ENCODE results near the gene RBCK1. TPM values are rescaled to one million over a fixed set of nuclear protein-coding genes. Genes with fewer than 3 reads are reported as not detected.

The RBCK1 gene
- total and polyA plus RNA-seq, 9 of the 15 experiments (the other 6 are each of a cell fraction or from before 2014, with no cell fraction given), result 5.9 to 59.3 (median 26.5) TPM

DNA sequence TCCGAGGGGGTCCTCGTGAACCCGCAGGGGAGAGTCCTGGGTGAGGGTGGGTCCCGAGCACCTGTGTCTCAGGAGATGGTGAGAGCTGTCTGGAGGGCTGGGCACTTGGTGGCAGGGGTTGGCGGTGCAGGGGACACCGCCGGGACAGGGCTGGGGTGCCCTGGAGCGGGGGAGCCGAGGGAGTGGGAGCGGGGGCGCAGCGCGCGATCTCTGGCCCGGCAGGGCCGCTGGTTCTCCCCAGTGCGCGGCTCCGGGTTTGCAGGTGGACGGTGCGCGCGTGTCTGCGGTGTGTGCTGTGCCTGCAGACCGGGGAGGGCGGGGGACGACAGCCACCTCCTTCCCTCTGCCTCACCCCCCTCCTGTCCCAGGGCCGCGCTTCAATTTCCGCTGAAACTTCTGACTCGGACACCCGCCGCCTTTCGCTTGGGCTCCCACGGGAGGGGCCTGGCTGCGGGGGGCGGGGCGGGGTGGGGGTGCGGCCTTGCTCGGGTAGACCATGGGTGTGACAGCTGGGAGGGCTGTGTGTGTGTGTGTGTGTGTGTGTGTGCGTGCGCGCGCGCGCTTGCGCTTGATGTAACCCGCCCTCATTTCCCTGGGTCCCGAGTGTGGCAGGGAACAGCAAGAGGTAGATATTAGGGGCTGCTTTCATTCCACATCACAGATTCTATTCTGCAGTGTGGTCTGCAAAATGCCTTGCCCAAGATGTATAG, 26.4 kb upstream of the RBCK1 start:
- peaks cover 25 to 26% of the 10 kb centered on the region in 2 experiments; a peak in 4 of 5 replicates for H3K4me1 ChIP-seq (replicated peaks in 1 of 2; ENCODE audit: control insufficient read depth in 2 of 2, insufficient read depth in 2 of 2, low read length in 2 of 2)
- peak overlapping the region; percentile 96 to 97; a peak in 3 of 4 replicates for H3K9ac ChIP-seq (ENCODE audit: insufficient read depth in 1 of 2, low read depth in 2 of 2, low read length in 2 of 2)
- DNase-seq (ENCODE audit: extremely low read depth in 1 of 4, low spot score in 3 of 4), result peak; percentile 71 to 88 (median 77)
- 0% methylated on average over 5 of the region's 49 CpGs for whole genome bisulfite sequencing (ENCODE audit: insufficient coverage, low coverage, missing lambda C conversion rate)
- H4K20me1 ChIP-seq (replicated peaks; ENCODE audit: control insufficient read depth, insufficient read depth, low read length), result peaks cover 11% of the 10 kb centered on the region
- H3K27ac ChIP-seq (ENCODE audit: extremely low read depth, low read depth, low read length), result peak overlapping the region; percentile 96
- POLR2A ChIA-PET, result interaction anchor here (0.7 to 9.2 kb wide), 15 partner anchors 9 to 162 kb away, joined by 3 to 100 read pairs (median 7); partner anchors contain the start of genes CSNK2A1 and TBC1D20
- no peak for FAIRE-seq
- CTCF ChIA-PET (ENCODE audit: low intra/inter-chr PET ratio), result no interaction called here
- peaks cover 36% of the 10 kb centered on the region for H3K36me3 ChIP-seq (ENCODE audit: control insufficient read depth, insufficient read depth, low read length)
- H3K4me2 ChIP-seq (ENCODE audit: insufficient read depth, low read length), result peak overlapping the region; percentile 94
- H3K4me3 ChIP-seq, result peak overlapping the region; percentile 93
- in situ Hi-C loops (cut with MboI) (no loop called here), intact Hi-C loops (cut with micrococcal nuclease) (loop anchor here (2.0 kb wide), 1 partner anchor 27 kb away; no protein-coding TSS in a partner anchor)
- no peaks in the 10 kb centered on the region for H3K9me3 ChIP-seq (replicated peaks; ENCODE audit: control insufficient read depth, insufficient read depth, low read depth, low read length)
- H2AFZ ChIP-seq (ENCODE audit: low read depth, low read length), result no peak overlapping the region
- no peaks in the 10 kb centered on the region for H3K9me1 ChIP-seq (ENCODE audit: control insufficient read depth, insufficient read depth, low read length)
- BruUV-seq (replicated peaks), result no TSS peak
- ATAC-seq, result peak; percentile 75
- no peaks in the 10 kb centered on the region for H3K27me3 ChIP-seq (ENCODE audit: control insufficient read depth in 2 of 2, insufficient read depth in 2 of 2, low read length in 2 of 2)
- H3K79me2 ChIP-seq (ENCODE audit: control insufficient read depth, insufficient read depth, low read length), result peaks cover 77% of the 10 kb centered on the region
- TF ChIP-seq CBX8 (IDR thresholded peaks at IDR 0.05; ENCODE audit: borderline replicate concordance, extremely low read depth, low read depth, low read length, poor library complexity, severe bottlenecking) (no peak), TEAD1 (CRISPR knock-in tag; IDR thresholded peaks at IDR 0.05) (peak; percentile 62 to 70; a peak in 1 of 4 replicates), CREM (IDR thresholded peaks at IDR 0.05; ENCODE audit: low read depth) (no peak; the same call in 1 of the 2 replicates), RFX7 (CRISPR knock-in tag; IDR thresholded peaks at IDR 0.05) (no peak), EP400 (IDR thresholded peaks at IDR 0.05) (peak; percentile 13; the same call in 1 of the 2 replicates), GTF2A2 (tag; IDR thresholded peaks at IDR 0.05) (no peak), ZNF79 (CRISPR knock-in tag; IDR thresholded peaks at IDR 0.05; ENCODE audit: low read depth) (no peak), NFIX (CRISPR knock-in tag; IDR thresholded peaks at IDR 0.05; ENCODE audit: low read depth) (no peak), MED1 (CRISPR knock-in tag; IDR thresholded peaks at IDR 0.05; ENCODE audit: borderline replicate concordance) (no peak), PCBP2 (IDR thresholded peaks at IDR 0.05; ENCODE audit: low read depth, low read length, poor library complexity, severe bottlenecking) (no peak), FOXK2 (conservative IDR thresholded peaks at IDR 0.05 in 1 of 2, IDR thresholded peaks at IDR 0.05 in 1 of 2; ENCODE audit: low read depth in 2 of 2) (no peak), SNIP1 (IDR thresholded peaks at IDR 0.05; ENCODE audit: low read depth) (no peak), NFE2L1 (tag; IDR thresholded peaks at IDR 0.05; ENCODE audit: borderline replicate concordance, low read depth) (no peak), PHB (CRISPR knock-in tag; IDR thresholded peaks at IDR 0.05) (peak; percentile 89), RBM39 (optimal IDR thresholded peaks at IDR 0.05; ENCODE audit: low read depth, low read length) (no peak), HNRNPH1 (optimal IDR thresholded peaks at IDR 0.05; ENCODE audit: low read depth, low read length) (no peak), OTX1 (CRISPR knock-in tag; IDR thresholded peaks at IDR 0.05) (peak; percentile 90)
- TF ChIP-seq, protein P1, sequence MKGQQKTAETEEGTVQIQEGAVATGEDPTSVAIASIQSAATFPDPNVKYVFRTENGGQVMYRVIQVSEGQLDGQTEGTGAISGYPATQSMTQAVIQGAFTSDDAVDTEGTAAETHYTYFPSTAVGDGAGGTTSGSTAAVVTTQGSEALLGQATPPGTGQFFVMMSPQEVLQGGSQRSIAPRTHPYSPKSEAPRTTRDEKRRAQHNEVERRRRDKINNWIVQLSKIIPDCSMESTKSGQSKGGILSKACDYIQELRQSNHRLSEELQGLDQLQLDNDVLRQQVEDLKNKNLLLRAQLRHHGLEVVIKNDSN (CRISPR knock-in tag; IDR thresholded peaks at IDR 0.05), result peak; percentile 12; the same call in 1 of the 2 replicates
- TF ChIP-seq, protein P2, sequence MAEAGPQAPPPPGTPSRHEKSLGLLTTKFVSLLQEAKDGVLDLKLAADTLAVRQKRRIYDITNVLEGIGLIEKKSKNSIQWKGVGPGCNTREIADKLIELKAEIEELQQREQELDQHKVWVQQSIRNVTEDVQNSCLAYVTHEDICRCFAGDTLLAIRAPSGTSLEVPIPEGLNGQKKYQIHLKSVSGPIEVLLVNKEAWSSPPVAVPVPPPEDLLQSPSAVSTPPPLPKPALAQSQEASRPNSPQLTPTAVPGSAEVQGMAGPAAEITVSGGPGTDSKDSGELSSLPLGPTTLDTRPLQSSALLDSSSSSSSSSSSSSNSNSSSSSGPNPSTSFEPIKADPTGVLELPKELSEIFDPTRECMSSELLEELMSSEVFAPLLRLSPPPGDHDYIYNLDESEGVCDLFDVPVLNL (CRISPR knock-in tag; IDR thresholded peaks at IDR 0.05; ENCODE audit: low read depth), result no peak
- TF ChIP-seq, protein P3, sequence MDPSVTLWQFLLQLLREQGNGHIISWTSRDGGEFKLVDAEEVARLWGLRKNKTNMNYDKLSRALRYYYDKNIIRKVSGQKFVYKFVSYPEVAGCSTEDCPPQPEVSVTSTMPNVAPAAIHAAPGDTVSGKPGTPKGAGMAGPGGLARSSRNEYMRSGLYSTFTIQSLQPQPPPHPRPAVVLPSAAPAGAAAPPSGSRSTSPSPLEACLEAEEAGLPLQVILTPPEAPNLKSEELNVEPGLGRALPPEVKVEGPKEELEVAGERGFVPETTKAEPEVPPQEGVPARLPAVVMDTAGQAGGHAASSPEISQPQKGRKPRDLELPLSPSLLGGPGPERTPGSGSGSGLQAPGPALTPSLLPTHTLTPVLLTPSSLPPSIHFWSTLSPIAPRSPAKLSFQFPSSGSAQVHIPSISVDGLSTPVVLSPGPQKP (CRISPR knock-in tag; IDR thresholded peaks at IDR 0.05), result no peak
